Pancreas (tissue), 10 donors: Measurements from ENCODE around the gene PEBP1. TPM values are rescaled to one million over a fixed set of nuclear protein-coding genes. Genes with fewer than 3 reads are reported as not detected.
A peak's percentile ranks its signal among the peaks of the same experiment; 100 is the strongest.

Source experiments
- ATAC-seq, 4 donors: fragments of 200-7000 bp; cut with Tn5 transposase; one replicate each; pipeline versions ENCODE4 v1.8.0 to v1.9.1; 2020; ENCODE audit warnings: mild to moderate bottlenecking in 4 of 4, moderate library complexity in 4 of 4
- DNase-seq, 6 donors: peaks; one replicate each; pipeline ENCODE4 v3.0.0-alpha.2; 2020
- FAIRE-seq: peaks from 2 replicates; lab custom pipeline; 2012; peaks lifted over from hg19 to GRCh38; lab: Jason Lieb, UNC
- H3K27ac ChIP-seq, 4 donors: fragments of 200-600 bp; sonication (generic); 1 replicate in 3 of 4; 2 replicates in 1 of 4; pipeline versions ENCODE4 v1.5.0 to v1.8.0; 2020
- H3K27me3 ChIP-seq, 4 donors: fragments of 200-600 bp; one replicate each; pipeline ENCODE4 v1.8.0; 2021
- H3K36me3 ChIP-seq, 3 donors: fragments of 200-600 bp; sonication (generic) in 1 of 3; one replicate each; pipeline versions ENCODE4 v1.5.0 to v1.8.0; 2020 to 2021
- H3K4me1 ChIP-seq, 3 donors: fragments of 200-600 bp; one replicate each; pipeline ENCODE4 v1.8.0; 2021
- H3K4me3 ChIP-seq, 4 donors: fragments of 200-600 bp; sonication (generic) in 2 of 4; one replicate each; pipeline versions ENCODE4 v1.5.0 to v1.8.0; 2020 to 2021
- H3K9me3 ChIP-seq, 4 donors: fragments of 200-600 bp; one replicate each; pipeline ENCODE4 v1.8.0; 2021
- CTCF ChIP-seq, 4 donors: fragments of 200-600 bp; sonication (generic) in 3 of 4; IDR thresholded peaks; one replicate each; pipeline versions ENCODE4 v1.5.0 to v1.8.0; 2021; ENCODE audit warnings: antibody characterized with exemption in 4 of 4
- WGBS, 2 donors: extraction: QIAGEN DNeasy Blood & Tissue Kit; methylation state at CpG; one replicate each; pipeline ENCODE4 v1.1.7; 2013; 5-methylcytosine and 5-hydroxymethylcytosine counted together
- intact Hi-C, 3 donors: fragments of 100-400 bp; cut with DNase I; formaldehyde crosslinking; loops; one replicate each; pipeline versions ENCODE4 v1.11.1 to v1.14.2; 2022
- polyA plus RNA-seq, 2 donors: library from polyadenylated mRNA; stranded (reverse); fragments of 200-250 nt; gene quantifications; one replicate each; pipeline ENCODE4 v1.2.3, GENCODE V29; 2013
- total RNA-seq, 6 donors: library from RNA; stranded (reverse); fragmentation: NEBNext Ultra II Directional in 4 of 6; extraction: Animal tissue kit (Norgen Biotek cat#: 25700) in 4 of 6; gene quantifications; one replicate each; pipeline versions ENCODE4 v1.2.1 to v1.2.4, GENCODE V29; 2021 to 2023
- donor health status: healthy with polysubstance abuse.
- donor health status: DM: no; HTN: no; CAD: no; lungs with moderate emphysema.
- donor health status: DM: no; HTN: no; CAD: no.
- donor health status: control.
- donor health status: control.
- donor health status: Bipolar disorder and iron deficiency.
- donor health status: DM: yes; HTN: yes; CAD: no.
- donor health status: DM: no; HTN: no; CAD: no.
- donor health status: DM: no; HTN: no; CAD: no.
- donor health status: DM: yes; HTN: yes; CAD: no.

Gene PEBP1
- total and polyA plus RNA-seq, 8 donors: 106 to 287 (median 141) TPM

DNA sequence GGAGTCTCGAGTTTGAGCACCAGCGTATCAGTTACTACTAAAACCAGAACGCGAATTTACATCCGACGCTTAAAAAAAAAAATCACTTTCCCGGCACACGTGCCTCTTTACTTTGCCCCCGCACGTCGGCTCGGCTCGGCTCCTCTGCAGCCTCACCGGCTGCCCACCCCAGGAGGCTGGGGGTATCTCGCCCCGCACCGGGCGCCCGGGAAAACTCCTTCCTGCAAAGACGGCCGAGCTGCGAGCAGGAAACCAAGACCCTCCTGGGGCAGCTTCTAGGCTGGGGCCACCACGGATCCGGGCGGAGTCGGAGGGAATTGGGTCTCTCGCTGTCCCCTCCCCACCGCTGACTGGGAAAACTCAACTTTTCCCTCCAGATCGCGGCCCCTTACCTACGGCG lies 32.7 kb upstream of the PEBP1 start:
- DNase-seq (peak in 3 of 6 donors; percentile 26 to 70 (median 51)), ATAC-seq (peak; percentile 20 to 51 (median 32)), FAIRE-seq (no peak)
- H3K4me3 ChIP-seq: peak overlapping the region; percentile 70 to 84 (median 79)
- no peaks in the 10 kb centered on the region for H3K9me3 ChIP-seq
- intact Hi-C loops: no loop called here
- H3K4me1 ChIP-seq: no peaks in the 10 kb centered on the region
- H3K36me3 ChIP-seq: no peaks in the 10 kb centered on the region
- no peak for TF ChIP-seq CTCF (IDR thresholded peaks at IDR 0.05)
- 0 to 1% methylated on average over 29 to 32 of the region's 32 CpGs for WGBS, 2 donors
- no peaks in the 10 kb centered on the region for H3K27me3 ChIP-seq
- H3K27ac ChIP-seq: peak overlapping the region; percentile 56 to 89 (median 80)

DNA sequence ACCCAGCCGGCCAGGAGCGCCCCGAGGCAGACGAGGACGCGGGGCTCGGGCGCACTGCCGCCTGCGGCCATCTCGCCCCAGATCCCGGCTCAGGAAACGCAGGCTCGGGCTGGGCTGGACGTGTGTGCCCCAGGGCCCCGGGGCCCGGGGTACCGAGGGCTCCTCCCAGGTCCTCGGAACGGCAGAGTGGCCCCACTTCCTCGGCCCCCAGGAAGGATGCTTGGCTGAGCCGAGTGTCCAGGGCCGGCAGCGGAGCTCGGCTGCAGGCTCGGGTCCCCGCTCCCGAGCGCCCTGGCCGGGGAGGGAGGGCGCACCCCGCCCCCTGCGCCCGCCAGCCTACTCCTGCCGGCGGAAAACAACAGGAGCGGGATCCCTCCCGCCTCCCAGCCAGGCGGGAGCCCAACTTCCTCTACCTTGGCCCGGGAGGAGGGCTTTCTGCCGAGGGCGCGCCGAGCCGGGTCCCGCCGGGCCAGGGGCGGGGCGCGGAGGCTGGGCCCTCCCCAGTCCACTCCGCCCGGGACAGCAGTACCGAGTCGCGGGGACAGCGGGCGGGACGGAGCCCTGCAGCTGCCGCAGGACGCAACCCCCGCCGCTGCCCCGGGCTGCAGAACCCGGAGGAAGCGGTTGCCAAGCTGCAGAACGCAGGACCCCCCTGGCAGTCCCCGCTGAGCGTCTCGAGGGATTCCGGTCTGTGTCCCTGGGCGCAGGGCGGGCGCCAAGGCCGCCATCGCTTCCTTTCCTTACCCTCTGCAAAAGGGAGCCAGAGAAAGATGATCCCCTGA lies 32.1 kb upstream of the PEBP1 start, which contains the start of gene VSIG10:
Gene VSIG10, minus strand, starts transcription at position 411 of the 782 bp plus-strand sequence. Its CDS starts 340 bp downstream, at position 71.
- intact Hi-C loops: no loop called here
- peak; percentile 76 to 88 (median 80) for DNase-seq
- TF ChIP-seq CTCF (IDR thresholded peaks at IDR 0.05): no peak
- Histone ChIP-seq H3K4me3 (peak within 1 kb of the TSS; percentile 70 to 84 (median 79)), H3K27ac (peak within 1 kb of the TSS; percentile 56 to 89 (median 80)), H3K27me3 (no peaks in the 10 kb centered on the region), H3K4me1 (no peaks in the 10 kb centered on the region), H3K9me3 (no peaks in the 10 kb centered on the region), H3K36me3 (no peaks in the 10 kb centered on the region)
- 0 to 1% methylated on average over 73 to 75 of the region's 75 CpGs for whole genome bisulfite sequencing, 2 donors
- ATAC-seq: peak; percentile 91 to 94 (median 94)
- no peak for FAIRE-seq

GRCh38 chr12:118107011-118107410 lies 28.9 kb upstream of the PEBP1 start:
- Histone ChIP-seq H3K4me1 (no peaks in the 10 kb centered on the region), H3K9me3 (no peaks in the 10 kb centered on the region), H3K27me3 (no peaks in the 10 kb centered on the region), H3K36me3 (no peaks in the 10 kb centered on the region), H3K27ac (no peak overlapping the region), H3K4me3 (no peak overlapping the region)
- no peak for TF ChIP-seq CTCF (IDR thresholded peaks at IDR 0.05)
- 32 to 47% methylated on average over 4 of the region's 4 CpGs for WGBS, 2 donors
- FAIRE-seq (no peak), ATAC-seq (no peak), DNase-seq (no peak)
- intact Hi-C loops: no loop called here

DNA sequence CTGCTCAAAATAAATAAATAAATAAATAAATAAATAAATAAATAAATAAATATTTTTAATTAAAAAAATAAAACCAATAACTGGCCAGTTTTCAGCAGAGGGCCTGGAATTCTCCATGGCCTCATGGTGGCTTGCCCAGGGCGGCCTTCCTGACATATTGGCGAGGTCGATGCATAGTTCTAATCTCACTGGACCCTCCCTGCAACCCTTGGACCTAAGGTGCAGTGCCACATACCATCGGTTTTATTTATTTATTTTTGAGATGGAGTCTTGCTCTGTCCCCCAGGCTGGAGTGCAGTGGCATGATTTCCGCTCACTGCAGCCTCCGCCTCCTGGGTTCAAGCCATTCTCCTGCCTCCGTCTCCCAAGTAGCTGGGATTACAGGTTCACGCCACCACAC lies 28.2 kb upstream of the PEBP1 start:
- no peaks in the 10 kb centered on the region for H3K27me3 ChIP-seq
- H3K4me1 ChIP-seq: no peaks in the 10 kb centered on the region
- DNase-seq (no peak), ATAC-seq (no peak), FAIRE-seq (no peak)
- H3K9me3 ChIP-seq: no peaks in the 10 kb centered on the region
- H3K27ac ChIP-seq: no peak overlapping the region
- no peaks in the 10 kb centered on the region for H3K36me3 ChIP-seq
- no peak for TF ChIP-seq CTCF (IDR thresholded peaks at IDR 0.05)
- 92 to 94% methylated on average over 8 of the region's 8 CpGs for WGBS, 2 donors
- intact Hi-C loops: no loop called here
- no peak overlapping the region for H3K4me3 ChIP-seq

DNA sequence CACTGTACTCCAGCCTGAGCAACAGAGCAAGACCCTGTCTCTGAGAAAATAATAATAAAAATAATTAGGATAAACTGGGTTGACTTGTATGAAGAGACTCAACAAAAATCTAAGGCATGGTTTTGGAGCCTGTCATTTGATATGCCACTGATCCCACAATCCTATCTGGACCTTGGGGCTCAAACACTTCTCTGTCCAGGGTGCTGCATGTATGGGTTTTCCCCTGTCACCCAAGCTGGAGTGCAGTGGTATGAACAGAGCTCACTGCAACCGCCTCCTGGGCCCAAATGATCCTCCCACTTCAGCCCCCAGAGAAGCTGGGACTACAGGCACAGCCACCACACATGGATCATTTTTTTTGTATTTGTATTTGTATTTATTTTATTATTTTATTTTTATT lies 26.8 kb upstream of the PEBP1 start:
- DNase-seq: no peak
- Histone ChIP-seq H3K4me1 (no peaks in the 10 kb centered on the region), H3K27me3 (no peaks in the 10 kb centered on the region), H3K27ac (no peak overlapping the region), H3K4me3 (no peak overlapping the region), H3K36me3 (no peaks in the 10 kb centered on the region), H3K9me3 (no peaks in the 10 kb centered on the region)
- no peak for FAIRE-seq
- 94 to 98% methylated on average over 1 of the region's 1 CpG for WGBS, 2 donors
- intact Hi-C loops: no loop called here
- no peak for TF ChIP-seq CTCF (IDR thresholded peaks at IDR 0.05)
- ATAC-seq: no peak
